GM10266 (cell line): ENCODE measurements around the gene BCAS4.
A peak's percentile ranks its signal among the peaks of the same experiment; 100 is the strongest.
"Not testable (repeated sequence)": the region's sequence is repeated elsewhere in the genome, so short reads cannot be mapped to it uniquely, and the experiment has no call there.

Experiments used
- DNase-seq: peaks from one replicate; pipeline ENCODE4 v3.0.0; 2012; ENCODE audit errors: extremely low spot score
- CTCF ChIP-seq: IDR thresholded peaks from 2 replicates; pipeline ENCODE4 v1.5.1; 2012; ENCODE audit warnings: mild to moderate bottlenecking, low read depth; ENCODE audit not compliant: control insufficient read depth, insufficient read depth; ENCODE audit errors: missing control alignments

Gene BCAS4

GRCh38 chr20:50799176-50799889, 4.5 kb downstream of the BCAS4 start:
- DNase-seq, result no peak
- TF ChIP-seq CTCF, result no peak

GRCh38 chr20:50799890-50800550, 5.2 kb downstream of the BCAS4 start:
- TF ChIP-seq CTCF, result no peak
- peak; percentile 58 for DNase-seq

- not testable (repeated sequence) for DNase-seq
Measured at GRCh38 chr20:50800986-50801746, 6.3 kb downstream of the BCAS4 start.

- no peak for DNase-seq
- TF ChIP-seq CTCF, result no peak
Measured at GRCh38 chr20:50801747-50802125, 6.9 kb downstream of the BCAS4 start.

- no peak for DNase-seq
- TF ChIP-seq CTCF, result no peak
Measured at GRCh38 chr20:50802289-50802688, 7.4 kb downstream of the BCAS4 start.

- DNase-seq, result no peak
- TF ChIP-seq CTCF, result no peak
Measured at GRCh38 chr20:50804437-50805348, 9.8 kb downstream of the BCAS4 start.

- TF ChIP-seq CTCF, result no peak
- DNase-seq, result no peak
Measured at GRCh38 chr20:50805349-50805684, 10.5 kb downstream of the BCAS4 start.
